BLaER1 treated with 17β-estradiol and CSF1 and Interleukin-3, amounts not matched to agents 10 nM and 100 nM (cell line): ENCODE results near the gene SMIM31.

ENCODE experiments used
- H3K27ac ChIP-seq, 11 experiments: shearing (Covaris generic); formaldehyde crosslinking; 2 replicates each; pipeline ENCODE4 v1.8.1; 2022
- H3K27me3 ChIP-seq, 11 experiments: shearing (Covaris generic); formaldehyde crosslinking; 2 replicates each; pipeline ENCODE4 v1.8.1; 2022
- H3K36me3 ChIP-seq, 11 experiments: shearing (Covaris generic); formaldehyde crosslinking; 2 replicates each; pipeline ENCODE4 v1.8.1; 2022
- H3K4me1 ChIP-seq, 10 experiments: shearing (Covaris generic); formaldehyde crosslinking; 2 replicates each; pipeline ENCODE4 v1.8.1; 2022
- H3K4me2 ChIP-seq, 11 experiments: shearing (Covaris generic); formaldehyde crosslinking; 2 replicates each; pipeline ENCODE4 v1.8.1; 2022
- H3K4me3 ChIP-seq, 10 experiments: shearing (Covaris generic); formaldehyde crosslinking; 2 replicates each; pipeline ENCODE4 v1.8.1; 2022
- H3K9ac ChIP-seq, 11 experiments: shearing (Covaris generic); formaldehyde crosslinking; 2 replicates each; pipeline ENCODE4 v1.8.1; 2022
- H3K9me3 ChIP-seq, 11 experiments: shearing (Covaris generic); formaldehyde crosslinking; replicated peaks in 1 of 11; 2 replicates each; pipeline ENCODE4 v1.8.1; 2022
- H4K20me1 ChIP-seq, 11 experiments: shearing (Covaris generic); formaldehyde crosslinking; 2 replicates each; pipeline ENCODE4 v1.8.1; 2022
- Cebpa-rat ChIP-seq, 11 experiments: shearing (Covaris generic); IDR thresholded peaks; 2 replicates each; pipeline ENCODE4 v1.8.1; 2022

The SMIM31 gene

DNA sequence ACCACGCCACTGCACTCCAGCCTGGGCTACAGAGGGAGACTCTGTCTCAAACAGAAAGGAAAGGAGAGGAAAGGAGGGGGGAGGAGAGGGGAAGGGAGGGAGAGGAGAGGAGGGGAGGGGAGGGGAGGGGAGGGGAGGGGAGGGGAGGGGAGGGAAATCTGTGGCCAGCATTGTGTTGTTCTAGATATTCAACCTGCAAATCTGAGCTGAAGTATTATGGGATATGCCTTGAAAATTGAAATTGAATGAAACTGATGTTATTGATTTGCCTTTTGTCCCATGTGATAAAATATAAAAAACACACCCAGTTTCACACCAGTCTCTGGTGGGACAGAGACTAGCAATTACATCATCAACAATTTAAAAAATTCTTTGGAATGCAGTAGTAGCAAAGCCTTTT lies 1.5 kb downstream of the SMIM31 start:
- Histone ChIP-seq H4K20me1 (no peaks in the 10 kb centered on the region), H3K27me3 (no peaks in the 10 kb centered on the region), H3K4me1 (no peaks in the 10 kb centered on the region), H3K9ac (no peak overlapping the region), H3K36me3 (no peaks in the 10 kb centered on the region), H3K9me3 (peaks cover 8 to 20% (median 13%) of the 10 kb centered on the region in 11 experiments; a peak in 21 of 22 replicates), H3K4me2 (no peak overlapping the region), H3K27ac (no peak overlapping the region), H3K4me3 (no peak overlapping the region)
- TF ChIP-seq Cebpa-rat (IDR thresholded peaks at IDR 0.05) = no peak

DNA sequence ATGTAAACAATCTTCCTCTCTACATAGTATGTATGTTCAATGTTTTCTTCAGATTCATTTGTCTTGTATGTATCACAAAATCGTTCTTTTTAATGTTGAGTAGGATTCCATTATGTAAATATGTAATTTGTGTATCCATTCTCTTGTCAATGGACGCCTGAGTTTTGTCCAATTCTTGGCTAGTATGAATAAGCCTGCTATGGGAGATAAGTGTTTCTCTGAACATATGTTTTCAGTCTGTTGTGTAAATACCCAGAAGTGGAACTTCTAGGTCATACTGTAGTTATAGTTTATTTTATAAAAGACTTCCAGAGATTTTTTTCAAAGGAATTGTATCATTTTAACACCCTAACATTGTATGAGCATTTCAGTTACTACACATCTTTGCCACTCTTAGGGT lies 2.8 kb downstream of the SMIM31 start:
- no peak for TF ChIP-seq Cebpa-rat (IDR thresholded peaks at IDR 0.05)
- Histone ChIP-seq H3K9ac (no peak overlapping the region), H3K4me3 (no peak overlapping the region)

GRCh38 chr4:164761241-164761640 lies 7.3 kb downstream of the SMIM31 start:
- Histone ChIP-seq H4K20me1 (no peaks in the 10 kb centered on the region), H3K4me3 (no peak overlapping the region), H3K27ac (no peak overlapping the region), H3K9ac (no peak overlapping the region), H3K36me3 (no peaks in the 10 kb centered on the region), H3K4me2 (no peak overlapping the region), H3K4me1 (peaks cover 0 to 14% (median 0%) of the 10 kb centered on the region in 10 experiments; a peak in 2 of 20 replicates), H3K27me3 (no peaks in the 10 kb centered on the region), H3K9me3 (no peaks in the 10 kb centered on the region)
- TF ChIP-seq Cebpa-rat (IDR thresholded peaks at IDR 0.05) = no peak

More for the DNA sequence above, 2.8 kb downstream of the SMIM31 start:
- no peaks in the 10 kb centered on the region for H3K4me1 ChIP-seq
- H3K27me3 ChIP-seq = no peaks in the 10 kb centered on the region
- H3K36me3 ChIP-seq = no peaks in the 10 kb centered on the region
- H3K9me3 ChIP-seq = peaks cover 8 to 20% (median 13%) of the 10 kb centered on the region in 11 experiments; a peak in 21 of 22 replicates
- H3K4me2 ChIP-seq = no peak overlapping the region
- H3K27ac ChIP-seq = no peak overlapping the region
- no peaks in the 10 kb centered on the region for H4K20me1 ChIP-seq

DNA sequence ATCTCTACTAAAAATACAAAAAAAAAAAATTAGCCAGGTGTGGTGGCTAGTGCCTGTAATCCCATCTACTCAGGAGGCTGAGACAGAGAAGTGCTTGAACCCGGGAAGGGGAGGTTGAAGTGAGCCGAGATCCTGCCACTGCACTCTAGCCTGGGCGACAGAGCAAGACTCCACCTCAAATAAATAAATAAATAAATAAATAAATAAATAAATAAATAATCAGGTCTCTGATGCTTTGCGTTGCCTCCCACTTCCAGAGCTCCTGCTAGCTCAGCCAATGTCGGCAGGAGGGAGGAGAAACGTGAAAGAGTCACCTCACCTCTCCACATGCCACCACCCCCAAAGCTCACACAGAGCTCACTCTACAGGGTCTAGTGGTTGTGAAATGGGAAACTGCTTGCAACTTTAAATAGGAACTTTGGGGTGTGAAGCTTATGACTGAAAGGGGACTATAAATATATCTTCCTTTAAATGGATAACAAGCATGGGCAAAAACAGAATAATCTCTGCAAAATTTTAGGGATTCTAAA lies 7.9 kb downstream of the SMIM31 start:
- Histone ChIP-seq H3K9ac (no peak overlapping the region), H3K4me1 (peaks cover 0 to 14% (median 0%) of the 10 kb centered on the region in 10 experiments; a peak in 2 of 20 replicates), H3K27ac (no peak overlapping the region), H4K20me1 (no peaks in the 10 kb centered on the region), H3K36me3 (no peaks in the 10 kb centered on the region), H3K4me3 (no peak overlapping the region), H3K4me2 (no peak overlapping the region), H3K27me3 (no peaks in the 10 kb centered on the region), H3K9me3 (no peaks in the 10 kb centered on the region)
- TF ChIP-seq Cebpa-rat (IDR thresholded peaks at IDR 0.05) = no peak

DNA sequence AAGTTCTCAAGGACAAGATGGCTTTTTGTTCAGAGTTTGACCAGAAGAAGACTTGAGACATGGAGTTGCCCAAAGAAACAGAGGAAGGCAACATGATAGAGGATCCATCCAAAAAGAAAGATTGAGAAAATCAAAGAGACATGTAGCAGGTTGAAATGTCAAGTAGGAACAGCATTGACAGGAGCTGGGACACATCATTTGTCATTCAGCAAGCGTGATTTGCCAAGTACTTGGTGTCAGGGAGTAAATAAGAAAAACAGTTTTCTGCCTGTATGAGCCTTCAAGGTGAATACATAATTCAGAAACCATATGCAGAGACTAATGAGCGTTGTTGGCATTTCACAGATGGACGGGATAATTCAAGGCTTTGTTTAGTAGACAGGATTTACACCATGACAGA lies 11.2 kb downstream of the SMIM31 start:
- Histone ChIP-seq H3K9ac (no peak overlapping the region), H3K4me3 (no peak overlapping the region), H3K36me3 (no peaks in the 10 kb centered on the region), H4K20me1 (no peaks in the 10 kb centered on the region), H3K4me1 (peaks cover 0 to 14% (median 0%) of the 10 kb centered on the region in 10 experiments; a peak in 2 of 20 replicates), H3K27ac (no peak overlapping the region), H3K27me3 (no peaks in the 10 kb centered on the region), H3K9me3 (no peaks in the 10 kb centered on the region), H3K4me2 (peak overlapping the region in 2 of 11 experiments; percentile 8 to 64; a peak in 2 of 22 replicates)
- no peak for TF ChIP-seq Cebpa-rat (IDR thresholded peaks at IDR 0.05)

- H3K9ac ChIP-seq = no peak overlapping the region
- H3K27me3 ChIP-seq = no peaks in the 10 kb centered on the region
- H3K4me1 ChIP-seq = peaks cover 0 to 14% (median 0%) of the 10 kb centered on the region in 10 experiments; a peak in 2 of 20 replicates
- no peak overlapping the region for H3K4me2 ChIP-seq
- H3K36me3 ChIP-seq = no peaks in the 10 kb centered on the region
- no peak for TF ChIP-seq Cebpa-rat (IDR thresholded peaks at IDR 0.05)
- no peaks in the 10 kb centered on the region for H4K20me1 ChIP-seq
- no peaks in the 10 kb centered on the region for H3K9me3 ChIP-seq
- H3K4me3 ChIP-seq = no peak overlapping the region
- no peak overlapping the region for H3K27ac ChIP-seq
Observed at GRCh38 chr4:164765833-164766232, 11.9 kb downstream of the SMIM31 start.

DNA sequence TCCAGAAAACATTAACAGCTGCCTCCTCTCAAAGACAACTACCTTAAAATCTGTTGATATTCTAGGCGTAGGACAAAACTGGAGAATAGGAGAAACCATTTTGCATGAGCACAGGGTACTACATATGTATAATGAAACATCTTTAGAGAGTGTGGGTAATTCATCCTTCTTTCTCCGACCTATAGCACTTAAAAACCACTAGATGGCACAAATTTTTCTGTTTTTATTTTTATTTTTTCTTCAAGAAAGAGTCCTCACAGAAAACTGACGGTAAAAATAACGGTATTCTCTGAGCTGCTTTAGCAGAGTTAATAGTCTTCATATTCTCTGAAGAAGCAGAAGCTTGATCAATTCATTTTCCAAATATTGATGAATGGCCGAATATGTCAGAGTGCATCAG lies 14.6 kb downstream of the SMIM31 start:
- H3K4me1 ChIP-seq = peaks cover 0 to 14% (median 0%) of the 10 kb centered on the region in 10 experiments; a peak in 2 of 20 replicates
- H3K27ac ChIP-seq = no peak overlapping the region
- H3K9ac ChIP-seq = no peak overlapping the region
- no peaks in the 10 kb centered on the region for H3K36me3 ChIP-seq
- no peaks in the 10 kb centered on the region for H3K9me3 ChIP-seq
- H3K27me3 ChIP-seq = no peaks in the 10 kb centered on the region
- no peaks in the 10 kb centered on the region for H4K20me1 ChIP-seq
- H3K4me2 ChIP-seq = no peak overlapping the region
- TF ChIP-seq Cebpa-rat (IDR thresholded peaks at IDR 0.05) = no peak
- H3K4me3 ChIP-seq = no peak overlapping the region

GRCh38 chr4:164770010-164770724 lies 16.2 kb downstream of the SMIM31 start:
- no peak for TF ChIP-seq Cebpa-rat (IDR thresholded peaks at IDR 0.05)
- Histone ChIP-seq H3K27ac (no peak overlapping the region), H3K9me3 (no peaks in the 10 kb centered on the region)

GRCh38 chr4:164771088-164771487 lies 17.2 kb downstream of the SMIM31 start:
- no peak overlapping the region for H3K4me3 ChIP-seq
- H3K36me3 ChIP-seq = no peaks in the 10 kb centered on the region
- no peaks in the 10 kb centered on the region for H4K20me1 ChIP-seq
- H3K9ac ChIP-seq = no peak overlapping the region
- H3K27ac ChIP-seq = no peak overlapping the region
- no peak overlapping the region for H3K4me2 ChIP-seq
- no peaks in the 10 kb centered on the region for H3K9me3 ChIP-seq
- H3K4me1 ChIP-seq = peaks cover 0 to 4% (median 0%) of the 10 kb centered on the region in 10 experiments; a peak in 1 of 20 replicates
- H3K27me3 ChIP-seq = no peaks in the 10 kb centered on the region
- TF ChIP-seq Cebpa-rat (IDR thresholded peaks at IDR 0.05) = 0 out of 22 replicates have a peak, but pooled peaks of 1 of the 11 experiments have one; percentile 11

More at GRCh38 chr4:164770010-164770724, 16.2 kb downstream of the SMIM31 start:
- Histone ChIP-seq H3K4me2 (no peak overlapping the region), H3K4me3 (no peak overlapping the region), H3K9ac (no peak overlapping the region), H3K27me3 (no peaks in the 10 kb centered on the region), H3K4me1 (peaks cover 0 to 4% (median 0%) of the 10 kb centered on the region in 10 experiments; a peak in 2 of 20 replicates), H4K20me1 (no peaks in the 10 kb centered on the region), H3K36me3 (no peaks in the 10 kb centered on the region)
